Measurements from ENCODE around the gene ADGRD1.

Gene ADGRD1

DNA sequence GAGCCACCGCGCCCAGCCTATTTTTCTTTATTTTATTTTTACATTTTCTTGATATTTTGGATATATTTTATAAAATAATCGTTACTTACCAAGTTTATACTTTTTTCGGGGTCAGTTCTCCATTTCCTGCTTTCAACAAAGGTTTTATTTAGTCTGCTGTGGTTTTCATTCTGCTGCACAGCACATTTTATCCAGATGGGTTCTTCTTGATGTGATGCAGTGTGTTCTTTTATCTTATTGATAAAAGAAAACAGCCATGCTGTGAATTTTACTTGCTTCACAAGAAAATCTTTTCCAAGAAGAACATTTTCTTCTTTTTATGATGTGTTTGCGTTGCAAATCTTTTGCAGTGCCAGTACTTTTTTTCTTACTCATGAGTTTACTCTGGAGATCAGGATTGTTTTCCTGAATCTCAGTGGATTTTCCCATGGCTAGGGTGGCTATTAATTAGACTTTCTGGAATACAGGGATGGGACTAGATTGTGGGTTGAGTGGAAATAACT, 192.5 kb downstream of the ADGRD1 start:
- Histone ChIP-seq H3K4me1 (ENCODE audit: insufficient read depth, low read length) (peaks cover 7% of the 10 kb centered on the region), H3K4me3 (ENCODE audit: low read length) (no peak overlapping the region), H2AFZ (ENCODE audit: low read depth, low read length) (no peak overlapping the region), H3K36me3 (ENCODE audit: insufficient read depth, low read length) (no peaks in the 10 kb centered on the region), H3K9me3 (ENCODE audit: low read length) (no peaks in the 10 kb centered on the region), H3K27me3 (ENCODE audit: insufficient read depth, low read length) (no peaks in the 10 kb centered on the region)

DNA sequence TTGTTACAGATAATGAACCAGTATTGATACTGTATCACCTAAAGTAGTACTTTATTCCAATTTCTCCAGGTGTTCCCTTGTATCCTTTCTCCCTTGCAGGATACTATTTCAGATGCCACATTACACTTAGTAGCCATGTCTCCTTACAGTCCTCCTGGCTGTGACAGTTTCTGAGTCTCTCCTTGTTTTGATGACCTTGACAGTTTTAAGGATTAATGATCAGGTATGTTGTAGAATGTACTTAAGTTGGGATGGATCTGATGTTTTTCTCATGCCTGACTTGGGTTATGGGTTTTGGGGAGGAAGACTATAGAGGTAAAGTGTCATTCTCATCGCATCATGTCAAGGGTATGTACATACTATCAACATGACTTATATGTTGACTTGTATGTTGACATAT, 193.6 kb downstream of the ADGRD1 start:
- Histone ChIP-seq H2AFZ (ENCODE audit: low read depth, low read length) (no peak overlapping the region), H3K4me3 (ENCODE audit: low read length) (no peak overlapping the region), H3K9me3 (ENCODE audit: low read length) (peaks cover 5% of the 10 kb centered on the region), H3K4me1 (ENCODE audit: insufficient read depth, low read length) (peaks cover 4% of the 10 kb centered on the region), H3K36me3 (ENCODE audit: insufficient read depth, low read length) (no peaks in the 10 kb centered on the region), H3K27me3 (ENCODE audit: insufficient read depth, low read length) (no peaks in the 10 kb centered on the region)

DNA sequence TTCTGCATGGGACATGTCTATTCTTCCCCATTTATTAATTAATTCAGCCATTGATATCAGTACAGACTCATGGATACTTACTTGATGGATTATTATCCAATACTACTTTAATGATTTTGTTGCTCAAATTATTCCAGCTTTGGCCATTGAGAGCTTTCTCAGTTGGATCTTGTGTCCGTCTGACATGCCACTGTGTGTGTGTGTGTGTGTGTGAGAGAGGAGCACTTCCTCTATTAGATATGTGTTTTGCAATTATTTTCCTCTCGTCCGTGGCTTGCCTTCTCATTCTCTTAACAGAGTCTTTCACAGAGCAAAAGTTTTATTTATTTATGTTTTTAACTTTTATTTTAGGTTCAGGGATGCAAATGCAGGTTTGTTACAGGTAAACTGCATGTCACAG, 194.2 kb downstream of the ADGRD1 start:
- H2AFZ ChIP-seq (ENCODE audit: low read depth, low read length), result no peak overlapping the region
- H3K27me3 ChIP-seq (ENCODE audit: insufficient read depth, low read length), result no peaks in the 10 kb centered on the region
- H3K36me3 ChIP-seq (ENCODE audit: insufficient read depth, low read length), result no peaks in the 10 kb centered on the region
- no peak overlapping the region for H3K4me3 ChIP-seq (ENCODE audit: low read length)
- H3K4me1 ChIP-seq (ENCODE audit: insufficient read depth, low read length), result peaks cover 4% of the 10 kb centered on the region
- peaks cover 5% of the 10 kb centered on the region for H3K9me3 ChIP-seq (ENCODE audit: low read length)

DNA sequence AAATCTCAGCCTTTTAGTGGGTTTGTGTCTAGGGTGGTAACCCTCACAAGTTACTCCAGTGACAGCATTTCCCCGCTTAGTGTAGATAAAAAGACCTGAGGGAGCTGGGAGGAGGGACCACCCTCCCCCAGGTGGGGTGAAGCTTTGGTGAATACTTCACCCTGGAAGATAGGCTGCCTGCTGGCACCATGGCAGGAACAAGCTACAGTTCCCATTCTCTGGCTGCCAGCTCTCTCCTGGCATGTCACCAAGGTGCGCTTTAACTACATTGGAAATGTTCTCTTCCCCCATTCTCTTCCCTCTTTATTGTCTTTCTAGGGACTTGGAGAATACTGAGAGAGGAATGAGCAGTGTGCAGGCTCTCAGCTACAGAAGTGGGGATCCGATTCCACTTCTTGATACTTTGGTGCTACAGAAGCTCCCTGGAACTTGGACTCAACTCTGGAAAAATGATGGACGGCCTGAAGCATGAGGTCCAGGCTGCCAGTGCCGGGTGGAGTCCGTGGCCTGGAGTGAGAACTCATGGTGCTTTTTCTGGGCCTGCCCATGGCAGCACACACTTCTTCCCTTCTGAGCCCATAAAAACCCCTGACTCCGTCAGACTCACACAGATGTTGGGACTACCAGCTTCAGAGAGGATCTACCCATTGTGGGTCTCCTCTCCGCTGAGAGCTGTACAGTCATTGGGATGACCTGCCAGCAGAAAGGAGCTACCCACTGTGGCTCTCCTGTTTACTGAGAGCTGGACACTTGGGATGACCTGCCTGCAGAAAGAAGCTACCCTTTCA, 198.0 kb downstream of the ADGRD1 start:
- H3K27me3 ChIP-seq (ENCODE audit: insufficient read depth, low read length), result no peaks in the 10 kb centered on the region
- no peaks in the 10 kb centered on the region for H3K36me3 ChIP-seq (ENCODE audit: insufficient read depth, low read length)
- no peak overlapping the region for H3K4me3 ChIP-seq (ENCODE audit: low read length)
- peaks cover 5% of the 10 kb centered on the region for H3K9me3 ChIP-seq (ENCODE audit: low read length)
- no peak overlapping the region for H2AFZ ChIP-seq (ENCODE audit: low read depth, low read length)
- H3K4me1 ChIP-seq (ENCODE audit: insufficient read depth, low read length), result no peaks in the 10 kb centered on the region

DNA sequence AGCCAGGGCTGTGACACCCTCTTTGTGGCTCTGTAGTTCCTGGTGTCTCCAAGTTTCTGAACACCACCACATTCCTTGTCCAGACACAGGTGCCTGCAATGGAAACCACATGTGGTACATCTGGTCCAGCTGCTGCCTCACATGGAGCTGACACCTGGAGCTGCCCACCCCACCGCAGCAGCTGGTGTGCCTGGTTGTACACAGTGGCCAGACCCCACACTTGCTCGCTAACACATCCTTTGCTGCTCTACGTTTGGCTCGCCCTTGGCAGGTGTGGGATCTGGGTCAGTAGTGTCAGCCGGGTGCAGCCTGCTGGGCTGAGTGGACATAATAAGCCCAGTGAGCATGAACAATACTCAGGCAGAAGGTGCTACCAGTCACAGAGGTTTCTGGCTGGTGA, 198.9 kb downstream of the ADGRD1 start:
- Histone ChIP-seq H3K27me3 (ENCODE audit: insufficient read depth, low read length) (no peaks in the 10 kb centered on the region), H3K4me3 (ENCODE audit: low read length) (no peak overlapping the region), H3K9me3 (ENCODE audit: low read length) (peaks cover 7% of the 10 kb centered on the region), H2AFZ (ENCODE audit: low read depth, low read length) (no peak overlapping the region), H3K36me3 (ENCODE audit: insufficient read depth, low read length) (no peaks in the 10 kb centered on the region), H3K4me1 (ENCODE audit: insufficient read depth, low read length) (no peaks in the 10 kb centered on the region)

DNA sequence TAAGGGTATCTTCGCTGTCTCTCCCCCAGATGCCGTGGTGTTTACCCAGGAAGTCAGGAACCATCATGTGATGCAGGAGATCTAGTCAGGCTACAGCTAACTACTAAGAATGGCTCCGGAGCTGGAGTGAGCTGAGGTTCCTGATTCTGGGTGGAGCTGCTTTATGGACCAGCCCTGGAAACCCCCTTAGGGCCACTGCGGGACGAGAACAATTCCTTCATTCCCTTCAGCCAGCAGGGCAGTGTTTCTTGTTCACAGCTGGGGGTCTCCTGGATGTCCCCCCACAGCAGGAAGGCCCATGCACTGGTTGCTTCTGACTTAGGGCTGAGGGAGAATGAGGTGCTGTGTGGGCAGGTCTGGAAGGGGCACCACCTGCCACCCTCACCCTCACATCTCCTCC, 199.3 kb downstream of the ADGRD1 start:
- H2AFZ ChIP-seq (ENCODE audit: low read depth, low read length), result no peak overlapping the region
- no peak overlapping the region for H3K4me3 ChIP-seq (ENCODE audit: low read length)
- H3K36me3 ChIP-seq (ENCODE audit: insufficient read depth, low read length), result no peaks in the 10 kb centered on the region
- peaks cover 7% of the 10 kb centered on the region for H3K9me3 ChIP-seq (ENCODE audit: low read length)
- H3K27me3 ChIP-seq (ENCODE audit: insufficient read depth, low read length), result no peaks in the 10 kb centered on the region
- no peaks in the 10 kb centered on the region for H3K4me1 ChIP-seq (ENCODE audit: insufficient read depth, low read length)

DNA sequence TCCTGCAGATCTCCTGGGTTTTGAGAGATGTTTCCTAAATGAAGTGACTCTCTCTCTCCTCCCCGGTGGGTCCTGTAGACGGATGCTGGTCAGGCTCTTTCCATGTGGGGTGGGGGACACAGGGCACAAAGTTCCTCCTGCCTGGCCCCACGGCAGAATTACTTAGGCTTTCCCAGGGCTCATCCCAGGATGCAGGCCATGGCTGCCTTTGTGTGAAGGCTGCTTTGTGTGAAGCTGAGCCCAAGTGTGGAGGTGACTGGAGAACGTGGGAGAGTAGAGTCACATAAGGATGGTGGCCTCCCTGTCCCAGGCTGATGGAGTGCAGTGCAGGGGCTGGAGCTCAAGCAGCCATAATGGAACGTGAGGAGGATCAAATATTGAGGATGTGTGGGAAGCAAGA, 200.2 kb downstream of the ADGRD1 start:
- no peak overlapping the region for H3K4me3 ChIP-seq (ENCODE audit: low read length)
- H3K4me1 ChIP-seq (ENCODE audit: insufficient read depth, low read length), result no peaks in the 10 kb centered on the region
- H3K9me3 ChIP-seq (ENCODE audit: low read length), result peaks cover 7% of the 10 kb centered on the region
- H3K36me3 ChIP-seq (ENCODE audit: insufficient read depth, low read length), result no peaks in the 10 kb centered on the region
- no peak overlapping the region for H2AFZ ChIP-seq (ENCODE audit: low read depth, low read length)
- no peaks in the 10 kb centered on the region for H3K27me3 ChIP-seq (ENCODE audit: insufficient read depth, low read length)

DNA sequence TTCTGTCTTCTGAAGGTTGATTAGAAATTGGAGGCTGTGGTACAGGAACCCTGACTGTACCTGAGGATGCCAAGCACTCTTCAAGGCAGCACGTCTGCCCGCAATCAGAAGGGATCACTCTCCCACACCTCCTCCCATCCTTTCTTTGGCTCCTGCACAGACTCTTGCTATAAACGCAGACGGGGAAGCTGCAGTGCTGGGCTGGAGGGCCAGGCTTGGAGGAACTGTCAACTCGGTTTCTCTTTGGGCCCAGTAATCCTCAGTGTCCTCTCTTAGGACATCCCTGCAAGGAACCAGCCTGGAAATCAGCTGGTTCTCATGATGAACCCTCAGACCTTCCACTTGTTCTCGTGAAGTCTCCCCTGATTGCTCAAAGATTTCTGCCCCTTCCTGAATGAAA, 201.4 kb downstream of the ADGRD1 start:
- Histone ChIP-seq H3K27me3 (ENCODE audit: insufficient read depth, low read length) (no peaks in the 10 kb centered on the region), H3K9me3 (ENCODE audit: low read length) (peaks cover 7% of the 10 kb centered on the region), H3K36me3 (ENCODE audit: insufficient read depth, low read length) (no peaks in the 10 kb centered on the region), H3K4me3 (ENCODE audit: low read length) (no peak overlapping the region), H3K4me1 (ENCODE audit: insufficient read depth, low read length) (no peaks in the 10 kb centered on the region), H2AFZ (ENCODE audit: low read depth, low read length) (no peak overlapping the region)

DNA sequence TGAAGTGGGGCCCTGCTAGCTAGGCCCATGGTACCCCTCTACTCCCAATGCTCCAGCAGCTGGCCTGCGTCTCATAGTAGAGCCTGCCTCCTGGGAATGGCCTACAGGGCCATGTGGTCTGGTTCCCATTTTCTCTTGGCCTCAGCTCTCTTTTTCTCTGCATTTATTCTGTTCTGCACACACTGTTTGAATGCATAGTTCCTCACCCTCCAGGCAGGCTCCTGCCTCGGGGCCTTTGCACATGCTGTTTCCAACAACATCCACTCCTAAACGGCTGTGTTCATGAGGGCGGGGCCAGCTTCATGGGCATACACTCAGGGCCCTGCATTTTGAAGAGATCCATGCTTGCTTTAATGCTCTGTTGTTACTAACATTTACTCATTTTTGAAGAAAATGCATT, 204.0 kb downstream of the ADGRD1 start:
- Histone ChIP-seq H3K4me1 (ENCODE audit: insufficient read depth, low read length) (no peaks in the 10 kb centered on the region), H3K9me3 (ENCODE audit: low read length) (peaks cover 2% of the 10 kb centered on the region), H3K27me3 (ENCODE audit: insufficient read depth, low read length) (no peaks in the 10 kb centered on the region), H3K4me3 (ENCODE audit: low read length) (no peak overlapping the region), H2AFZ (ENCODE audit: low read depth, low read length) (no peak overlapping the region), H3K36me3 (ENCODE audit: insufficient read depth, low read length) (no peaks in the 10 kb centered on the region)

DNA sequence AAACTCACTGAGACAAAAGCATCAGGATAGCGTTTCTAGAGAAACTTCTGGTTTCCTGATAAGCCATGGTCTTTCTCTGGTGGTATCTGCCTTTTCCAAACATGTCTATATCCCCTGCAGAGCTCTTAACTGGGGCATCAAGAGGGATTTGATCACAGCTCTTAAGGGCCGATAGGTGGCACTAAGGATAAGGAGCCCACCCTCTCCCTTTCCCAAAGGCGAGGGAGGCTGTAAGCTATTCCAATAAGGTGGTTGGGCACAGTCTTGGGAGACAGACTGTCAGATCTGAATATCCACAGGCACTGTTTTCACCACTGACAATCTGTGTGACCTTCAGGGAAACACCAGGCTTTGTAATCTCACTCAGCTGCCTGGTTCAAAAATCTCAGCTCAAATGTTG, 206.0 kb downstream of the ADGRD1 start:
- Histone ChIP-seq H2AFZ (ENCODE audit: low read depth, low read length) (no peak overlapping the region), H3K36me3 (ENCODE audit: insufficient read depth, low read length) (no peaks in the 10 kb centered on the region), H3K9me3 (ENCODE audit: low read length) (peaks cover 2% of the 10 kb centered on the region), H3K4me1 (ENCODE audit: insufficient read depth, low read length) (no peaks in the 10 kb centered on the region), H3K4me3 (ENCODE audit: low read length) (no peak overlapping the region), H3K27me3 (ENCODE audit: insufficient read depth, low read length) (no peaks in the 10 kb centered on the region)

DNA sequence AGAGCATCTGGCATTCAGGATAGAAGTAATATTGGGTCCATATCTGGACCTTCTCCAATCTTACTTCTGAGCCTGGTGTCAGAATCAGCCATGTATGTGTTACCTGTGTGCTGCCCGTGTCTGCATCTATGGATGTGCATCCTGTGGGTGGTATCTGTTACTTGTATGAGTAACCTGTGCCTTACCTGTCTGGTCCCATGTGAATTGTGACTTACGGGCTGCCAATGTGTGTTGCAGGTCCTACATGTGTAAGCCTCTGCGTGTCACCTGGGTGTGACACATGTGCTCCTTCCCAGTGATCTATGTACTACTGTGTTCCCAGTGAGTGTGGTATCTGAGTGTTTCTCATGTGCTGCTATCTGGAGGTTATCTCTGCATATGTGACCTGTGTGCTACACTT, 208.4 kb downstream of the ADGRD1 start:
- no peak overlapping the region for H2AFZ ChIP-seq (ENCODE audit: low read depth, low read length)
- H3K27me3 ChIP-seq (ENCODE audit: insufficient read depth, low read length), result no peaks in the 10 kb centered on the region
- peaks cover 2% of the 10 kb centered on the region for H3K9me3 ChIP-seq (ENCODE audit: low read length)
- H3K4me1 ChIP-seq (ENCODE audit: insufficient read depth, low read length), result no peaks in the 10 kb centered on the region
- H3K4me3 ChIP-seq (ENCODE audit: low read length), result no peak overlapping the region
- H3K36me3 ChIP-seq (ENCODE audit: insufficient read depth, low read length), result no peaks in the 10 kb centered on the region

DNA sequence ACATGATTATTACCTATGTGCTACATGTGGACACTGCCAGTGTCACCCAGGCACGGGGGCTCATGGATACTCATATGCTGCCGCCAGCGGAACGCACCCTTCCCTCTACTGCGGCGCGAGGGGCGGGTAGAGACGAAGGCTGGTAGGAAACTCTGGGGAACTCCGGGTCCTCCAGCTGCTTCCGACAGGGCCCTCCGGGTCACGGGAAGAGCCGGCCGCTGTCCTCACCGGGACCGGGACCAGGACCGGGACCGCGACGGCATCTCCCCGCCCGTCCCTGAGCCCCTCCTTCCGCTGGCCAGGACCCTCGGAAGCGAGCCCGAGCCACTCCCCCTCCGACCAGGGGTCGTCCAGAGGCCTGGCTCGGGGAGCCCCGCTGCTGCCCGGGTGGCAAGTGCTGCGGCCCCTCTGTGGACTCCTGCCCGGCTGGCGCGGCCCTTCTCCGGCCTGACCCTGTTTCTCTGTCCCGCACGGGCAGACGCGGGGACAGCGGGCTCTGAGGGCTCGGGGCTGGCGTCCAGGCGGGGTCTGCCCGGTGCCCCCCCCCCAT, 209.6 kb downstream of the ADGRD1 start:
- Histone ChIP-seq H3K4me3 (ENCODE audit: low read length) (no peak overlapping the region), H2AFZ (ENCODE audit: low read depth, low read length) (no peak overlapping the region), H3K4me1 (ENCODE audit: insufficient read depth, low read length) (no peaks in the 10 kb centered on the region), H3K9me3 (ENCODE audit: low read length) (no peaks in the 10 kb centered on the region), H3K36me3 (ENCODE audit: insufficient read depth, low read length) (no peaks in the 10 kb centered on the region), H3K27me3 (ENCODE audit: insufficient read depth, low read length) (peaks cover 2% of the 10 kb centered on the region)

DNA sequence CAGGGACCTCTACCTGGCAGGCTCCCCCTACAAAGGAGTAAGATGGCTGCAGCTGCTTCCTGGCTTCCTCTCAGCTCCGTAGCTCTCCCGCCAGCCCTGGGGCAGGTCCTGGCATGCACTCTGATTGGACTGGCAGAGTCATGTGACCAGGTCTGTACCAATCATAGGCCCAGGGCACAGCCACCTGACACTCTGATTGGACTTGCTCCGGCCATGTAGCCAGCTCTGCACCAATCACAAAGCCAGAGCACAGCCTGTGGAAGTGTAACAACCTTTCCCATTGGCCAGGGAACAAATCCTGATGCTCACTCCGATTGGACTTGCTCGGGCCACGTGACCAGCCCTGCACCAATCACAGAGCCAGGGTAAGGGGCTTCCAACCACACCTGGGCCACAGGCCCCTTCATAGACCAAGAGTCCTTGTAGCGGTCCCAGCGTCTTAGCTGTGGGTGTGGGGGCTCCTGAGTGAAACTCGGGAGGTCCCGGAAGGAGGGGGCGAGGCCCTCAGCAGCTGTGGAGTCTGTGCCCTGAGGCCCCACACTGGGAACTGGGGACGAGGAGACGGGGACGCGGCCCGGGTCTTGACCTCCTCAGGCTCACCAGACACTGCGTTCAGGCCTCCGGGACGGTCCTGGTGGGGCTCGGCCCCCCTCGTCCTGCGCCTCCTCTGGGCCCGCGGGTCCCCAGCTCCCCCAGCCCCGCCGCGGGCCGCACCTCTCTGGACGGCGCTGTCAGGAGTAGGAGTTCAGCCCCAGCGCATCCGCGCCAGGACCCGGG, 210.6 kb downstream of the ADGRD1 start:
- Histone ChIP-seq H3K4me1 (ENCODE audit: insufficient read depth, low read length) (no peaks in the 10 kb centered on the region), H3K9me3 (ENCODE audit: low read length) (no peaks in the 10 kb centered on the region), H3K36me3 (ENCODE audit: insufficient read depth, low read length) (no peaks in the 10 kb centered on the region), H2AFZ (ENCODE audit: low read depth, low read length) (no peak overlapping the region), H3K4me3 (ENCODE audit: low read length) (no peak overlapping the region), H3K27me3 (ENCODE audit: insufficient read depth, low read length) (peaks cover 3% of the 10 kb centered on the region)
